Fibroblast of lung (primary cell): ENCODE data around the gene AXL.

Experiments
- EZH2 ChIP-seq: IDR thresholded peaks from 2 replicates; pipeline ENCODE4 v1.5.1; 2012; ENCODE audit warnings: low read length, control low read depth, mild to moderate bottlenecking; ENCODE audit errors: missing control alignments
- TF ChIP-seq, protein P1 (sequence below), 2 donors: IDR thresholded peaks in 1 of 2; conservative IDR thresholded peaks in 1 of 2; 1 replicate in 1 of 2; 2 replicates in 1 of 2; pipeline ENCODE4 v1.5.1; 2011 to 2012; ENCODE audit warnings: low read length in 2 of 2, control low read depth in 1 of 2, inconsistent platforms in 1 of 2, low read depth in 1 of 2, mild to moderate bottlenecking in 1 of 2

DNA sequence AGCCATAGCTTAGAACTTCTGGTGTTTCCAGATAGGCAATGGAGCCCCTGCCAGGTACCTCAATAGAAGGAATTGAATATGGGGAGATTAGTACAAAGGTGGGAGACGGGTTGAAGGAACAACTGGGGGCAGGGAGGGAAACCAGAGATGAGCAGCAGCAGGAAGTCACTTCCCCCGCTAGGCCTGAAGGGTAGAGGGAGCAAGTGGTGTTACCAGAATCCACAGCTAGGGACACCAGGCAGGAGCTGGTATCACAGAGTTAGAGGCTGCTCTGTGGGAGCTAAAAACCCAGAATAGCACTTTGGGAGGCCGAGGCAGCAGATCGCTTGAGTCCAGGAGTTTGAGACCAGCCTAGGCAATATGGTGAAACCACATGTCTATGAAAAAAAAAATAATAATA lies 29.9 kb downstream of the AXL start:
- TF ChIP-seq, protein P1, sequence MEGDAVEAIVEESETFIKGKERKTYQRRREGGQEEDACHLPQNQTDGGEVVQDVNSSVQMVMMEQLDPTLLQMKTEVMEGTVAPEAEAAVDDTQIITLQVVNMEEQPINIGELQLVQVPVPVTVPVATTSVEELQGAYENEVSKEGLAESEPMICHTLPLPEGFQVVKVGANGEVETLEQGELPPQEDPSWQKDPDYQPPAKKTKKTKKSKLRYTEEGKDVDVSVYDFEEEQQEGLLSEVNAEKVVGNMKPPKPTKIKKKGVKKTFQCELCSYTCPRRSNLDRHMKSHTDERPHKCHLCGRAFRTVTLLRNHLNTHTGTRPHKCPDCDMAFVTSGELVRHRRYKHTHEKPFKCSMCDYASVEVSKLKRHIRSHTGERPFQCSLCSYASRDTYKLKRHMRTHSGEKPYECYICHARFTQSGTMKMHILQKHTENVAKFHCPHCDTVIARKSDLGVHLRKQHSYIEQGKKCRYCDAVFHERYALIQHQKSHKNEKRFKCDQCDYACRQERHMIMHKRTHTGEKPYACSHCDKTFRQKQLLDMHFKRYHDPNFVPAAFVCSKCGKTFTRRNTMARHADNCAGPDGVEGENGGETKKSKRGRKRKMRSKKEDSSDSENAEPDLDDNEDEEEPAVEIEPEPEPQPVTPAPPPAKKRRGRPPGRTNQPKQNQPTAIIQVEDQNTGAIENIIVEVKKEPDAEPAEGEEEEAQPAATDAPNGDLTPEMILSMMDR (conservative IDR thresholded peaks at IDR 0.05 in 1 of 2, IDR thresholded peaks at IDR 0.05 in 1 of 2; ENCODE audit: low read depth in 1 of 2, low read length in 2 of 2): peak in 1 of 2 donors; percentile 6
- no peak for TF ChIP-seq EZH2
